Right cardiac atrium (tissue), 5 donors: Measurements from ENCODE around the gene CRIM1. TPM values are rescaled to one million over a fixed set of nuclear protein-coding genes. Genes with fewer than 3 reads are reported as not detected.
A peak's percentile ranks its signal among the peaks of the same experiment; 100 is the strongest.

Source experiments
- ATAC-seq, 2 donors: fragments of 200-7000 bp; cut with Tn5 transposase; one replicate each; pipeline versions ENCODE4 v1.8.0 to v1.9.1; 2020; ENCODE audit warnings: moderate library complexity in 2 of 2, mild to moderate bottlenecking in 1 of 2
- DNase-seq, 3 donors: peaks; one replicate each; pipeline ENCODE4 v3.0.0-alpha.2; 2020
- H3K27ac ChIP-seq: one replicate; pipeline ENCODE4 v1.5.1; 2013; ENCODE audit warnings: mild to moderate bottlenecking, low read length, control low read depth, moderate library complexity
- H3K27me3 ChIP-seq: one replicate; pipeline ENCODE4 v1.6.1; 2013; ENCODE audit not compliant: control insufficient read depth, insufficient read depth
- H3K4me1 ChIP-seq: one replicate; pipeline ENCODE4 v1.6.1; 2013; ENCODE audit warnings: low read length; ENCODE audit not compliant: control insufficient read depth, insufficient read depth
- H3K4me3 ChIP-seq: one replicate; pipeline ENCODE4 v1.5.1; 2013; ENCODE audit warnings: low read length, control low read depth
- H3K9me3 ChIP-seq: one replicate; pipeline ENCODE4 v1.6.1; 2013; ENCODE audit warnings: low read length; ENCODE audit not compliant: control insufficient read depth
- WGBS: extraction: QIAGEN DNeasy Blood & Tissue Kit; methylation state at CpG from one replicate; pipeline ENCODE4 v1.1.7; 2013; 5-methylcytosine and 5-hydroxymethylcytosine counted together
- intact Hi-C, 4 donors: fragments of 100-400 bp; cut with DNase I; formaldehyde crosslinking; loops; one replicate each; pipeline versions ENCODE4 v1.11.0 to v1.14.0; 2022 to 2023
- polyA plus RNA-seq: library from polyadenylated mRNA; stranded (reverse); fragments of 200-250 nt; gene quantifications from one replicate; pipeline ENCODE4 v1.2.3, GENCODE V29; 2013
- total RNA-seq, 4 donors: library from RNA; stranded (reverse); fragmentation: NEBNext Ultra II Directional; extraction: Animal tissue kit (Norgen Biotek cat#: 25700); gene quantifications; one replicate each; pipeline ENCODE4 v1.2.1, GENCODE V29; 2021
- donor health status: healthy with polysubstance abuse.
- donor health status: DM: no; HTN: yes; CAD: no.
- donor health status: DM: no; HTN: no; CAD: no.
- donor health status: DM: no; HTN: yes; CAD: no; lungs with severe emphysema.
- donor health status: DM: yes; HTN: yes; CAD: no.

The CRIM1 gene
- total and polyA plus RNA-seq, 5 donors, result 10.5 to 34.0 (median 27.7) TPM

GRCh38 chr2:36539631-36540030 is 184.1 kb downstream of the CRIM1 start:
- H3K27ac ChIP-seq, result no peak overlapping the region
- intact Hi-C loops, result no loop called here
- WGBS, result 95% methylated on average over 7 of the region's 7 CpGs
- no peak for DNase-seq
- ATAC-seq, result no peak
- no peaks in the 10 kb centered on the region for H3K9me3 ChIP-seq
- H3K4me1 ChIP-seq, result peaks cover 6% of the 10 kb centered on the region
- H3K4me3 ChIP-seq, result no peak overlapping the region
- no peaks in the 10 kb centered on the region for H3K27me3 ChIP-seq

- intact Hi-C loops, result no loop called here
- Histone ChIP-seq H3K4me3 (no peak overlapping the region), H3K4me1 (peaks cover 6% of the 10 kb centered on the region), H3K27me3 (no peaks in the 10 kb centered on the region), H3K9me3 (no peaks in the 10 kb centered on the region), H3K27ac (no peak overlapping the region)
- DNase-seq, result no peak
- ATAC-seq, result no peak
- 73% methylated on average over 11 of the region's 11 CpGs for WGBS
Measured at GRCh38 chr2:36540986-36541754, 185.6 kb downstream of the CRIM1 start.

- peak overlapping the region; percentile 39 for H3K27ac ChIP-seq
- peaks cover 6% of the 10 kb centered on the region for H3K4me1 ChIP-seq
- H3K9me3 ChIP-seq, result no peaks in the 10 kb centered on the region
- no peaks in the 10 kb centered on the region for H3K27me3 ChIP-seq
- WGBS, result 50% methylated on average over 4 of the region's 4 CpGs
- no peak overlapping the region for H3K4me3 ChIP-seq
- DNase-seq (no peak), ATAC-seq (peak; percentile 85 to 94)
- intact Hi-C loops, result no loop called here
Measured at GRCh38 chr2:36541891-36542595, 186.5 kb downstream of the CRIM1 start.

- DNase-seq, result no peak
- ATAC-seq, result no peak
- Histone ChIP-seq H3K4me1 (peaks cover 6% of the 10 kb centered on the region), H3K4me3 (no peak overlapping the region), H3K27ac (no peak overlapping the region), H3K9me3 (no peaks in the 10 kb centered on the region), H3K27me3 (no peaks in the 10 kb centered on the region)
- intact Hi-C loops, result no loop called here
- WGBS, result 88% methylated on average over 6 of the region's 6 CpGs
Measured at GRCh38 chr2:36544638-36545338, 189.2 kb downstream of the CRIM1 start.

- intact Hi-C loops, result no loop called here
- Histone ChIP-seq H3K4me1 (peaks cover 4% of the 10 kb centered on the region), H3K27me3 (no peaks in the 10 kb centered on the region), H3K4me3 (no peak overlapping the region), H3K9me3 (no peaks in the 10 kb centered on the region), H3K27ac (no peak overlapping the region)
- ATAC-seq (no peak), DNase-seq (no peak)
- WGBS, result 48% methylated on average over 1 of the region's 1 CpG
Measured at GRCh38 chr2:36545871-36546416, 190.4 kb downstream of the CRIM1 start.

- intact Hi-C loops, result no loop called here
- H3K4me1 ChIP-seq, result no peaks in the 10 kb centered on the region
- no peak overlapping the region for H3K4me3 ChIP-seq
- no peaks in the 10 kb centered on the region for H3K27me3 ChIP-seq
- 91% methylated on average over 3 of the region's 3 CpGs for WGBS
- DNase-seq, result no peak
- no peak overlapping the region for H3K27ac ChIP-seq
- ATAC-seq, result no peak
- H3K9me3 ChIP-seq, result no peaks in the 10 kb centered on the region
Measured at GRCh38 chr2:36547906-36548305, 192.3 kb downstream of the CRIM1 start.

GRCh38 chr2:36549165-36549574 is 193.6 kb downstream of the CRIM1 start:
- Histone ChIP-seq H3K27ac (peak overlapping the region; percentile 7), H3K9me3 (no peaks in the 10 kb centered on the region), H3K4me3 (no peak overlapping the region), H3K27me3 (no peaks in the 10 kb centered on the region), H3K4me1 (no peaks in the 10 kb centered on the region)
- ATAC-seq (peak in 1 of 2 donors; percentile 67), DNase-seq (no peak)
- intact Hi-C loops, result no loop called here
- 66% methylated on average over 7 of the region's 7 CpGs for WGBS

GRCh38 chr2:36550006-36550405 is 194.4 kb downstream of the CRIM1 start:
- no peaks in the 10 kb centered on the region for H3K27me3 ChIP-seq
- ATAC-seq (no peak), DNase-seq (no peak)
- WGBS, result 98% methylated on average over 5 of the region's 5 CpGs
- no peak overlapping the region for H3K27ac ChIP-seq
- no peaks in the 10 kb centered on the region for H3K9me3 ChIP-seq
- H3K4me1 ChIP-seq, result no peaks in the 10 kb centered on the region
- H3K4me3 ChIP-seq, result no peak overlapping the region
- intact Hi-C loops, result no loop called here

- 66% methylated on average over 4 of the region's 4 CpGs for WGBS
- Histone ChIP-seq H3K9me3 (no peaks in the 10 kb centered on the region), H3K4me1 (no peaks in the 10 kb centered on the region), H3K4me3 (no peak overlapping the region), H3K27ac (no peak overlapping the region), H3K27me3 (no peaks in the 10 kb centered on the region)
- intact Hi-C loops, result no loop called here
- no peak for DNase-seq
- ATAC-seq, result peak in 1 of 2 donors; percentile 22
Measured at GRCh38 chr2:36553683-36554082, 198.1 kb downstream of the CRIM1 start.

GRCh38 chr2:36554531-36554930 is 199.0 kb downstream of the CRIM1 start:
- 97% methylated on average over 1 of the region's 1 CpG for WGBS
- Histone ChIP-seq H3K4me3 (no peak overlapping the region), H3K4me1 (no peaks in the 10 kb centered on the region), H3K27ac (no peak overlapping the region), H3K9me3 (no peaks in the 10 kb centered on the region), H3K27me3 (no peaks in the 10 kb centered on the region)
- ATAC-seq (no peak), DNase-seq (no peak)
- intact Hi-C loops, result no loop called here

GRCh38 chr2:36555789-36556188 is 200.2 kb downstream of the CRIM1 start:
- Histone ChIP-seq H3K4me1 (no peaks in the 10 kb centered on the region), H3K4me3 (no peak overlapping the region), H3K27me3 (no peaks in the 10 kb centered on the region), H3K27ac (no peak overlapping the region), H3K9me3 (no peaks in the 10 kb centered on the region)
- intact Hi-C loops, result no loop called here
- ATAC-seq (no peak), DNase-seq (no peak)
- 86% methylated on average over 3 of the region's 3 CpGs for WGBS
